ENCODE measurements around the gene VEGFA.
A peak's percentile ranks its signal among the peaks of the same experiment; 100 is the strongest.

VEGFA gene

DNA sequence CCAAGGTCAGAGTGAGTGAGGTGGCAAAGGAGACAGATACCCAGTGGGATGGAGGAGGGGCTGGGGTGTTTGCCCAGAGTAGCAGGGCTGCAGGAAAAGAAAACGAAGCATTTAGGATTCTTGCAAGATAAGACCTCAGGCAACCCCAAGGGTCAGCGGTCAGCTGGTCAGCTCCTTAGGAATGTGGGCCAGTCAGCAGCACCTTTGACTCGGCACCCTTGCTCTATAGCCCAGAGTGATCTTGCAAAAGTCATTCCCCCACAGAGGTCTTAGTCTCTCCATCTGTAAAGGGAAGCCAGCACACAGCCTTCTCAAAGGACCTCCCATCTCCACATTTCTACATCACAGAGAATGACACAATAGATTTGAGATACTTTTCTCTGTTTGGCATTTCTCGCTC lies 56.7 kb downstream of the VEGFA start:
- no peak for DNase-seq

DNA sequence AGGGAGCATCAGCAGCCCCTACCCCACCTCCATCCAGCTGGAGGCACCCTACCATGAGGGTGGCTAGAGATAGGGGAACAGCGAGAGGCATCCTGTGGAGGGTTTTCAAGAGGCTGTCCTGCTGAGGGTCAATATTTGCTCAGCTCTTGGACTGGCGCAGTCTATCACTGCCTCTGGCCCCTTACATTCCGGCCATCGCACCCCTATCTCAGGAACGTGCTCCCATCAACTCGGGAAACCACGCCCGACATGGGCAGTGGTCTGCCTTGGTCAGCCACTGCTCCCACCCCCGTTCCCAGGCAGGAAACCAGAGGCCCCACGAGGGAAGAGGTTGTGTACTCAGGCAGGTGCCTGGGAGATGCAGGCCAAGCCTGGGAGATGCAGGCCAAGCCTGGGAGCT lies 57.9 kb downstream of the VEGFA start:
- DNase-seq: peak; percentile 13

DNA sequence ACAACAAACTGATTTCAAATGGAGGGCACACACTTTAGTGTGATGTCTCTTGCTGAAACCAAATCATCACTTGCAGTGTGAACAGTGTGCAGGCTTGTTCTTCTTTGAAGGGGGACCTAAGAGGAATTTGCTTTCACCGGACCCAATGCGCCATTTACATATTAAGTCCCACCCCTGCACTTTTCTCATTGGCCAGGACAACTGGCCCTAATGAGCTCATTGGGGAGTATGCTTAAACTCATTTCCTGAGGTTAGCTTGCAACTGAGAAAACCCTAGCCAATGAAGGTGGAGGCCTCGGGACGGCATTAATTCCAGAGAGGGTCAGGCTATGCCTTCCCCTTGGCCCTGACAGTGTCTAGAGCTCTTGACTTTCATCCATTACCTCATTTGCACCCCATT lies 58.7 kb downstream of the VEGFA start:
- DNase-seq: peak; percentile 12

DNA sequence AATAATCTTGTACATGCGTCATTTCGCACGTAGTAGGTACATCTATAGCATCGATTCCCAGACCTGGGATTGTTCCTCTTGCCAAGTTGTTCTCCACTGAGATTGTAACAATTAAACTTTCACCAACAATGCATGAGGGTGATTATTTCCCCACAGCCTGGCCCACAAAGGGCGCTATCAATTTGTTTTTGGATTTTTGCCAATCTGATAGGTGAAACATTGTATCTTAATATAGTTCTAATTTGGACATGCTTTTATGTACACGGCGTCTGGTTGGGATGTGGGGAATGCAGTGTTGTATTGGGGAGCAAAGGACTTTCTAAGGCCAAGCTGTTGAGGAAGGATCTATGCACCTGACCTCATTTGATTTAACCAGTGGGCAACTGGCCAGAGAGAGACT lies 59.5 kb downstream of the VEGFA start:
- DNase-seq: peak; percentile 4

DNA sequence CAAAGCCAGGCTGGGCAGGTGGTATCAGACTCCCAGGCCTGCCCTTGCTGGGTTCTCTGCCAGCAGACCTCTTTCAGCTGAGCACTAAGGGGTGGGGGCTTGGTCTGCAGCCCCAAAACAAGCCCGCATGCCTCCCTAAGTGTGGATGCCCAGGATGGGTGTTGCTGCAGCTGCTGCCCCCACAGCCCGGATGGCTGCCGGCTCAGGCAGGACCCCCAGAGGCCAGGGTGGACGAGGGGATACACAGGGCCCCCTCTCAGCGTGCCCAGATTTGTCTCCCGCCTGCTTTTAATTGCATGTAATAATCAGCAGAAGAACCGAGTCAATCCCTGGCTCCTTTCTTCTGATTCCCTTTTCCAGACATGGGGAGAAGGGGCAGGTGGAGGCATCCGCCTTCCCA lies 60.8 kb downstream of the VEGFA start:
- DNase-seq: peak; percentile 1

DNA sequence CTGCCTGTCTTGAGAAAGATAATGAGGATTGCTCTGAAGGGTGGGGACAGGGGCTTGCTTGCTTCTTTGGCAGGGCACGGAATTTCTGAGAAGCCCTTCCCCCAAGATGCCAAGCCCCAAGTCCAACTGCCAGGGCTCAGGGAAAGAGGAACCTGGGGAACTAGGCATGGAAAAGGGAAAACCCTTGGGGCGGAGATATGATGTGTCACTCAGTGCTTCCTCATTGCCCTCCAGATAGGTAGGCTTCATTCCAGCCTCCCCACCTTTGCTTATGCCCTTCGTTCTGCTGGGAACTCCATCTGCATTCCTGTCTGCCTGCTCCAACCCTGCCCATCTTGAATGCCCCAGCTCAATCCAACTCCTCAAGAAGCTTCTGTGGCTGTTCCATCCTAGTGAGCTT lies 61.2 kb downstream of the VEGFA start:
- peak; percentile 11 for DNase-seq

DNA sequence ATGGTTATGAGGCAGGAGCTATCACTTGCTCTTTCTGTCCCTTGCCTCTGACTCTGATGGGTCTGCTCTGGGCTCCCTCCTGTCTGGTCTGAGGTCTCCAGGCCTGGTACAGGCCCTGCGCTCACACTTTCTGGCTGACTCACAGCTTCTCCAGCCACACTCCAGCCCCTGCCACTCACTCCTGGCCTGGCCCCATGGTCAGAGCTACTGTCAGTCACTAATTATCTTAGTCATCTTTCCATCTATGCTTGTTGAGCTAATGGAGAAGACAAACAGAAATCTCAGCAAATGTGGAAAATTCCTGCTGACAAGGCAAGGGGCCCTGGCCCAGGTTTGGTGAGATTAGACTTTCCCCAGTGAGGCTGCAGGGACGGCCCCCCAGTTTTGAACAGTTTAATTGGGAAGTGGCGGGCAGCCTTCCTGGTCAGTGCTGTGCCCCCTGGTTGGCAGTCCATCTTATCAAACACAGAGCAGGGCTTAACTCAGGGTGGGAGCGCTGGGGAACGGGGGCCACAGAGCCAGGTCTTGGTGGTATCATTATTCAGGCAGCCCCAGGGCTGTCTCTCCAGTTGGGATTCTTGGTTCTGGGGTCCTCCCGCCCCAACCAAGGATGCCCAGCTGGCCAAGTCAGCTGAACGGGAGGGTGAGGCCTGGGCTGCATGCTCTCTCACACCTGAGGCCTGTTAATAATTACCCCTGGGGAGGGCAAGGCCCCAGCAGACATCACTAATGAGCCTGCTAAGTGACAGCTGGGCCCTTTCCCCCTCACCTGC lies 63.4 kb downstream of the VEGFA start:
- peak; percentile 18 for DNase-seq

DNA sequence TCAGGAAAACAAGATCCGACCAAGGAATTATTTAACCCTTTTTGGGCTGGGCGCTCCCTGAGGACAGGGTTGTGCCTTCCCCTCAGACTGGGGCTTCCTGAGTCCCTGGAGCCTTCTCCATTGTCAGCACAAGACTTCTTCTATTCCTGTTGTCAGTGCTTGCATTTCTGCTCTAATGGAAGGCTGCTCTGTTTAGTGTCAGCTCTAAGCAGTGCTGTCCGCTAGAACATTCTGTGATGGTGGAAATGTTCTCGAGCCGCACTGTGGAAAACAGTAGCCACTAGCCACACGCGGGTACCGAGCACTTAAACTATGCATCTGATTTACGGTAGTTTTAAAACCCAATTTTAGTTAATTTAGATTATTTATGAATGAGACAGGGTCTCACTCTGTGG lies 64.0 kb downstream of the VEGFA start:
- peak; percentile 6 for DNase-seq

DNA sequence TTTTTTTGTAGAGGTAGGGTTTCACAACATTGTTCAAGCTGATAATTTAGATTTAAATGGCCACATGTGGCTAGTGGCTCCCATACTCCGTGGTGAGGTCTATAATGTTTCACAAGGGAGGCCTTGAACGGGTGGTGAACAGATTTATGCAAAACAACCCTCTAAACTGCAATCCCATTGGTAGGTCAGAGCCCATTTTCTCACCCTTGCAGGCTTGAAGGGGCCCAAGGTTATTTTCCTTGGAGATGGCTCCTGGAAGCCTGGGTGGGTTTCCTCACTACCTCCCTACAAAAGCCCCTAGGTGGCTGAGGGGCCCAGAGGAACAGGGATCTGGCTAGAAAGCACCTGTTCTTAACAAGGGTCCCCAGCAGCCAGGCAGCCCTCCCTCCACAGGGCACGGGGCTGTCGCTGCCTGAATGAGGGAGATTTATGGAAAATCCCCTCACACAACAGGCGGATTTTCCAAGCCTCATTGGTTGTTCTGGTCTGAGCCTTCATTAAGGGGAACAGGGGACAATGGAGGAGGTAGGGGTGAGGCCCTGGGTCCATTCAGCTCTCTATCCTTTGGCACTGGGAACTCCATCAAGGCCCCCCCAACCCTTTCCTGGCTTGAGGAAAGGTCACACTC lies 64.6 kb downstream of the VEGFA start:
- peak; percentile 6 for DNase-seq

DNA sequence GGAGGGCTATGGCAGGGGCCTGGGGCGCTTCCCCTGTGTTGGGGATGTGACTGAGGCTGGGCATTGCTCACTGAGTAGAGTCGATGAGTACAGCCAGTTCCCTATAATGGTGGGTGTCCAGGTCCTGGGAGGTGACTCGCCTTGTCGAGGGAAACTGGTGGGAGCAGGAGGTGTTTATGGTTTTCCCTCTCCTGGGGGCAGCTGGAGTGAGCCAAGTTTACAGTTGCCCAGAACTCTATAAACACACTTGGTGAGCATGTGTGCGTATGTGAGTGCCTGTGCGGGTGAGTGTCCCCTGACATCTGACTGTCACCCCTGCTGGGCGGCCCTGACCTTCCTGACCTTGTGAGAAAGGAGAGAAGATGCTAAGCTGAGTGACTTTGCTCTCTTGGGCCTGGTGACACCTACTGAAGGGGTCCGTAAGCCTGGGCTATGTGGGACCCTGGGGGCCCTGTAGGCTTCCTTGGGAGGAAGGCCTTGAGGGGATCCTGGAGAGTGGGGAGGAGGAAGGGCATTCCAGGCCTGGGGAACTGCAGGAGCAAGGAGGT lies 65.9 kb downstream of the VEGFA start:
- DNase-seq: no peak
